Neuronal stem cell (in vitro differentiated cells): ENCODE results near the gene CMBL.

ENCODE experiments used
- DNase-seq: peaks from one replicate; pipeline ENCODE4 v3.0.0-alpha.2; 2013; ENCODE audit warnings: low spot score
- H2AFZ ChIP-seq: one replicate; pipeline ENCODE4 v1.6.1; 2013; ENCODE audit warnings: mild to moderate bottlenecking, low read length, inconsistent platforms
- H2AK5ac ChIP-seq: 2 replicates; pipeline ENCODE4 v1.6.1; 2013; ENCODE audit warnings: low read depth, mild to moderate bottlenecking, inconsistent platforms, low read length, moderate library complexity, mixed read lengths
- H2BK120ac ChIP-seq: 2 replicates; pipeline ENCODE4 v1.6.1; 2013; ENCODE audit warnings: low read depth, mild to moderate bottlenecking, inconsistent platforms, low read length, moderate library complexity, mixed read lengths
- H2BK12ac ChIP-seq: one replicate; pipeline ENCODE4 v1.6.1; 2013; ENCODE audit warnings: low read length, inconsistent platforms
- H2BK15ac ChIP-seq: 2 replicates; pipeline ENCODE4 v1.6.1; 2013; ENCODE audit warnings: mild to moderate bottlenecking, low read length, inconsistent platforms, mixed read lengths
- H2BK5ac ChIP-seq: one replicate; pipeline ENCODE4 v1.6.1; 2013; ENCODE audit warnings: inconsistent platforms, mild to moderate bottlenecking, low read length, moderate library complexity
- H3K14ac ChIP-seq: one replicate; pipeline ENCODE4 v1.6.1; 2013; ENCODE audit warnings: low read length, inconsistent platforms
- H3K18ac ChIP-seq: 2 replicates; pipeline ENCODE4 v1.6.1; 2013; ENCODE audit warnings: low read length, inconsistent platforms
- H3K23ac ChIP-seq: 2 replicates; pipeline ENCODE4 v1.6.1; 2013; ENCODE audit warnings: low read depth, mild to moderate bottlenecking, mixed read lengths, low read length, inconsistent platforms; ENCODE audit not compliant: poor library complexity
- H3K27ac ChIP-seq: replicated peaks from 3 replicates; pipeline ENCODE4 v1.5.1; 2013; ENCODE audit warnings: low read length, inconsistent platforms
- H3K27me3 ChIP-seq, 3 experiments: 2 replicates each; pipeline ENCODE4 v1.6.1; 2013; ENCODE audit warnings: low read length in 3 of 3, mild to moderate bottlenecking in 2 of 3, inconsistent platforms in 1 of 3, low read depth in 1 of 3, mixed read lengths in 1 of 3, moderate library complexity in 1 of 3; ENCODE audit not compliant: control insufficient read depth in 3 of 3, insufficient read depth in 3 of 3
- H3K36me3 ChIP-seq, 2 donors: replicated peaks in 1 of 2; 2 replicates each; pipeline ENCODE4 v1.6.1; 2013; ENCODE audit warnings: low read length in 2 of 2; ENCODE audit not compliant: control insufficient read depth in 2 of 2, insufficient read depth in 2 of 2
- H3K4ac ChIP-seq: 2 replicates; pipeline ENCODE4 v1.6.1; 2013; ENCODE audit warnings: inconsistent platforms, mild to moderate bottlenecking, low read length, moderate library complexity
- H3K4me1 ChIP-seq, 2 donors: 1 replicate in 1 of 2; 2 replicates in 1 of 2; pipeline ENCODE4 v1.6.1; 2013; ENCODE audit warnings: low read length in 2 of 2, low read depth in 1 of 2; ENCODE audit not compliant: control insufficient read depth in 2 of 2, insufficient read depth in 1 of 2
- H3K4me2 ChIP-seq: one replicate; pipeline ENCODE4 v1.6.1; 2013; ENCODE audit warnings: mild to moderate bottlenecking, low read length, inconsistent platforms; ENCODE audit not compliant: insufficient read depth, poor library complexity, severe bottlenecking
- H3K4me3 ChIP-seq, 2 donors: 2 replicates each; pipeline ENCODE4 v1.5.1; 2013; ENCODE audit warnings: low read length in 2 of 2, mild to moderate bottlenecking in 2 of 2, inconsistent platforms in 1 of 2, moderate library complexity in 1 of 2
- H3K79me1 ChIP-seq: one replicate; pipeline ENCODE4 v1.6.1; 2013; ENCODE audit warnings: low read depth, mild to moderate bottlenecking, inconsistent platforms, low read length, moderate library complexity
- H3K9ac ChIP-seq: one replicate; pipeline ENCODE4 v1.6.1; 2013; ENCODE audit warnings: mild to moderate bottlenecking, low read depth, low read length, inconsistent platforms; ENCODE audit not compliant: poor library complexity
- H3K9me3 ChIP-seq, 2 donors: replicated peaks in 1 of 2; 2 replicates each; pipeline versions ENCODE3 to v1.6.1; 2013; ENCODE audit warnings: low read length in 2 of 2, mild to moderate bottlenecking in 2 of 2, inconsistent platforms in 1 of 2, low read depth in 1 of 2, mixed read lengths in 1 of 2, moderate library complexity in 1 of 2; ENCODE audit not compliant: control insufficient read depth in 2 of 2, insufficient read depth in 1 of 2
- H4K8ac ChIP-seq: one replicate; pipeline ENCODE4 v1.6.1; 2013; ENCODE audit warnings: low read depth, mild to moderate bottlenecking, inconsistent platforms, low read length, moderate library complexity
- H4K91ac ChIP-seq: one replicate; pipeline ENCODE4 v1.6.1; 2013; ENCODE audit warnings: low read length, low read depth, mild to moderate bottlenecking, inconsistent platforms; ENCODE audit not compliant: poor library complexity
- WGBS, 2 donors: extraction: QIAGEN DNeasy Blood & Tissue Kit; methylation state at CpG; one replicate each; pipeline ENCODE4 v1.1.7; 2013; ENCODE audit warnings: missing lambda C conversion rate in 2 of 2, mixed read lengths in 1 of 2; ENCODE audit not compliant: insufficient read length in 2 of 2, insufficient replicate concordance in 1 of 2; ENCODE audit errors: extremely low coverage in 2 of 2; 5-methylcytosine and 5-hydroxymethylcytosine counted together

Gene CMBL

DNA sequence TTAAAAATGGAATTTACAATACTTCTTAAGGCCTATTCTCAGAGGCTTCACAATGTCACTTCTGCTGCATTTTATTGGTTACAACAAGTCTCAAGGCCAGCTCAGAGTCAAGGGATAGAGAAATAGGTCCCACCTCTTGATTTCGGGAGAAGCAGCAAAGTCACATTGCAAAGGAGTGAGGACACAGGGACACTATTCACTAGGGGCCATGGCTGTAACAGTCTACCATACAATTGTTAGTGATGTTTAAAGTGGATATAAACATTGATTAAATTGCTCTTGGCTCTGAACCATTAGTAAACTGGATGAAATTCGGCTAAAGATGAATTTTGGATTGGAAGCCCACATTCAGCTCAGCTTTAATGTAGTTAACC, 21.7 kb upstream of the CMBL start:
- Histone ChIP-seq H3K4ac (no peak overlapping the region), H3K9me3 (peaks cover 0 to under 1% of the 10 kb centered on the region in 2 donors), H3K79me1 (no peaks in the 10 kb centered on the region), H2AFZ (no peak overlapping the region), H3K9ac (no peak overlapping the region), H4K91ac (no peak overlapping the region), H2AK5ac (no peak overlapping the region), H3K27ac (no peak overlapping the region), H3K27me3 (peaks cover 0 to 37% (median 6%) of the 10 kb centered on the region in 3 experiments), H2BK120ac (no peak overlapping the region), H3K18ac (no peak overlapping the region), H2BK12ac (no peak overlapping the region), H3K36me3 (no peaks in the 10 kb centered on the region), H3K23ac (no peak overlapping the region), H3K4me3 (no peak overlapping the region), H3K4me2 (no peak overlapping the region), H2BK5ac (no peak overlapping the region), H2BK15ac (no peak overlapping the region), H3K14ac (no peak overlapping the region), H4K8ac (no peak overlapping the region), H3K4me1 (peaks cover 0 to under 1% of the 10 kb centered on the region in 2 donors)
- WGBS, 2 donors = no CpG with 5 or more reads among the region's 2 CpGs
- DNase-seq = no peak

GRCh38 chr5:10328323-10328722, 20.6 kb upstream of the CMBL start:
- Histone ChIP-seq H2BK12ac (no peak overlapping the region), H2AK5ac (no peak overlapping the region), H3K36me3 (no peaks in the 10 kb centered on the region), H2BK120ac (no peak overlapping the region), H3K27ac (no peak overlapping the region), H3K4me1 (no peaks in the 10 kb centered on the region), H3K79me1 (no peaks in the 10 kb centered on the region), H2AFZ (no peak overlapping the region), H4K91ac (no peak overlapping the region), H3K23ac (no peak overlapping the region), H4K8ac (no peak overlapping the region), H3K4me2 (no peak overlapping the region), H3K4ac (no peak overlapping the region), H2BK15ac (no peak overlapping the region), H2BK5ac (no peak overlapping the region), H3K14ac (no peak overlapping the region), H3K18ac (no peak overlapping the region), H3K9me3 (no peaks in the 10 kb centered on the region), H3K4me3 (no peak overlapping the region), H3K9ac (no peak overlapping the region), H3K27me3 (peaks cover 0 to 28% (median 1%) of the 10 kb centered on the region in 3 experiments)
- WGBS, 2 donors = no CpG with 5 or more reads among the region's 5 CpGs
- no peak for DNase-seq

DNA sequence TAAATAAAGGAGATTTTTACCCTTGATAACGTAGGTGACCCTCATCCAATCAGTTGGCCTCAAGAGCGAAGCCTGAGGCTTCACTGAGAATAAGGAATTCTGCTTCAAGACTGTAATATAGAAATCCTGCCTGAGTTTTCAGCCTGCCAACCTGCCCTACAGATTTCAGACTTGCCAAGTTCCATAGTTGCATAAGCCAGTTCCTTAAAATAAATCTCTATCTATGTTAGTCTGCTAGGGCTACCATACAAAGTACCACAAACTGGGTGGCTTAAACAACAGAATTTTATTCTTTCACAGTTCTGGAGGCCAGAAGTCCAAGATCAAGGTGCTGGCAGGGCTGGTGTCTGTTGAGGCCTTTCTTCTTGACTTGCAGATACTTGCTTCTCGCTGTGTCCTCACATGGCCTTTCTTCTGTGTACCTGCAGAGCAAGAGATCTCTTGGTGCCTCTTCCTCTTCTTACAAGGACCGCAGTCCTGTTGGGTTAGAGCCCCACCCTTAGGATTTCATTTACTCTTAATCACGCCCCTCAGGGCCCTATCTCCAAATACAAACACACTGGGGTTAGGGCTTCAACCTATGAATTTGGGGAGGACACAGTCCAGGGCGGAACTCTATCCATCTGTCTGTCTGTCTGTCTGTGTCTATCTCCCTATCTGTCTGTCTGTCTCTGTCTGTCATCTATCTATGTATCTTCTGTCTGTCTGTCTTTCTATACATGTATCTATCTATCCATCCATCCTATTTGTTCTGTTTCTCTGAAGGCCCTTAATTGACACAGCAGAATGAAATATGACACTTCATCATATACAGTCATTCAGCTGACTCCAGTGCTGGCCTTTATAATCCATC, 17.0 kb upstream of the CMBL start:
- no peak overlapping the region for H2BK5ac ChIP-seq
- DNase-seq = no peak
- WGBS, 2 donors = no CpG with 5 or more reads among the region's 6 CpGs

GRCh38 chr5:10323588-10324488, 16.1 kb upstream of the CMBL start:
- DNase-seq = no peak

More for the DNA sequence above, 17.0 kb upstream of the CMBL start:
- Histone ChIP-seq H3K23ac (no peak overlapping the region), H2AFZ (no peak overlapping the region), H3K79me1 (no peaks in the 10 kb centered on the region), H3K4ac (no peak overlapping the region), H2BK120ac (no peak overlapping the region), H3K27me3 (no peaks in the 10 kb centered on the region), H4K8ac (no peak overlapping the region), H3K36me3 (no peaks in the 10 kb centered on the region), H3K4me3 (no peak overlapping the region), H3K14ac (no peak overlapping the region), H2BK15ac (no peak overlapping the region), H3K4me1 (no peaks in the 10 kb centered on the region), H3K9ac (no peak overlapping the region), H3K4me2 (no peak overlapping the region), H4K91ac (no peak overlapping the region), H3K27ac (no peak overlapping the region), H3K9me3 (no peaks in the 10 kb centered on the region), H2BK12ac (no peak overlapping the region), H3K18ac (no peak overlapping the region), H2AK5ac (no peak overlapping the region)

More at GRCh38 chr5:10323588-10324488, 16.1 kb upstream of the CMBL start:
- Histone ChIP-seq H3K27ac (no peak overlapping the region), H4K91ac (no peak overlapping the region), H3K4me1 (no peaks in the 10 kb centered on the region), H3K27me3 (no peaks in the 10 kb centered on the region), H2BK120ac (no peak overlapping the region), H2BK15ac (no peak overlapping the region), H2AK5ac (no peak overlapping the region), H2BK5ac (no peak overlapping the region), H3K4ac (no peak overlapping the region), H3K9me3 (no peaks in the 10 kb centered on the region), H3K4me3 (no peak overlapping the region), H3K14ac (no peak overlapping the region), H3K4me2 (no peak overlapping the region), H3K23ac (no peak overlapping the region), H3K9ac (no peak overlapping the region), H4K8ac (no peak overlapping the region), H2BK12ac (no peak overlapping the region), H3K18ac (no peak overlapping the region), H3K36me3 (no peaks in the 10 kb centered on the region), H3K79me1 (no peaks in the 10 kb centered on the region), H2AFZ (peak overlapping the region; percentile 13)
- WGBS, 2 donors = no CpG with 5 or more reads among the region's 6 CpGs
